Stimulated activated effector memory CD8-positive, alpha-beta T cell treated with anti-CD3 and anti-CD28 coated beads, Interleukin-12 subunit alpha, Interleukin-12 subunit beta, amount 100 ng/mL, for 72 hours (primary cell): ENCODE measurements around the gene C1QTNF1.
"Not testable (repeated sequence)": the region's sequence is repeated elsewhere in the genome, so short reads cannot be mapped to it uniquely, and the experiment has no call there.

Experiments used
- ATAC-seq: fragments of 150-1000 bp; cut with Tn5 transposase; 2 replicates; pipeline ENCODE4 v1.10.0; 2021
- DNase-seq, 2 donors: peaks; one replicate each; pipeline ENCODE4 v3.0.0; 2021 to 2022; ENCODE audit warnings: low spot score in 2 of 2
- H3K27ac Mint-ChIP-seq: one replicate; pipeline ENCODE4 v1.8.0; 2022; ENCODE audit warnings: mild to moderate bottlenecking, mixed read lengths
- H3K36me3 Mint-ChIP-seq: one replicate; pipeline ENCODE4 v1.8.0; 2022; ENCODE audit warnings: mild to moderate bottlenecking, mixed read lengths
- H3K4me1 Mint-ChIP-seq: one replicate; pipeline ENCODE4 v1.8.0; 2022; ENCODE audit warnings: mixed read lengths
- H3K4me3 Mint-ChIP-seq: one replicate; pipeline ENCODE4 v1.8.0; 2022; ENCODE audit warnings: mild to moderate bottlenecking, mixed read lengths
- H3K9me3 Mint-ChIP-seq: one replicate; pipeline ENCODE4 v1.8.0; 2022; ENCODE audit warnings: mixed read lengths

Gene C1QTNF1

GRCh38 chr17:79024901-79025737 is 1.1 kb downstream of the C1QTNF1 start:
- H3K27ac Mint-ChIP-seq, result no peak overlapping the region

GRCh38 chr17:79026376-79027273 is 2.7 kb downstream of the C1QTNF1 start:
- no peaks in the 10 kb centered on the region for H3K36me3 Mint-ChIP-seq
- DNase-seq (no peak), ATAC-seq (no peak)
- peaks cover 13% of the 10 kb centered on the region for H3K4me1 Mint-ChIP-seq
- H3K4me3 Mint-ChIP-seq, result no peak overlapping the region
- H3K9me3 Mint-ChIP-seq, result no peaks in the 10 kb centered on the region
- H3K27ac Mint-ChIP-seq, result no peak overlapping the region

More at GRCh38 chr17:79024901-79025737, 1.1 kb downstream of the C1QTNF1 start:
- peak overlapping the region; percentile 83 for H3K4me3 Mint-ChIP-seq
- no peaks in the 10 kb centered on the region for H3K36me3 Mint-ChIP-seq
- H3K9me3 Mint-ChIP-seq, result no peaks in the 10 kb centered on the region
- ATAC-seq, result no peak
- DNase-seq, result no peak
- H3K4me1 Mint-ChIP-seq, result peaks cover 13% of the 10 kb centered on the region

DNA sequence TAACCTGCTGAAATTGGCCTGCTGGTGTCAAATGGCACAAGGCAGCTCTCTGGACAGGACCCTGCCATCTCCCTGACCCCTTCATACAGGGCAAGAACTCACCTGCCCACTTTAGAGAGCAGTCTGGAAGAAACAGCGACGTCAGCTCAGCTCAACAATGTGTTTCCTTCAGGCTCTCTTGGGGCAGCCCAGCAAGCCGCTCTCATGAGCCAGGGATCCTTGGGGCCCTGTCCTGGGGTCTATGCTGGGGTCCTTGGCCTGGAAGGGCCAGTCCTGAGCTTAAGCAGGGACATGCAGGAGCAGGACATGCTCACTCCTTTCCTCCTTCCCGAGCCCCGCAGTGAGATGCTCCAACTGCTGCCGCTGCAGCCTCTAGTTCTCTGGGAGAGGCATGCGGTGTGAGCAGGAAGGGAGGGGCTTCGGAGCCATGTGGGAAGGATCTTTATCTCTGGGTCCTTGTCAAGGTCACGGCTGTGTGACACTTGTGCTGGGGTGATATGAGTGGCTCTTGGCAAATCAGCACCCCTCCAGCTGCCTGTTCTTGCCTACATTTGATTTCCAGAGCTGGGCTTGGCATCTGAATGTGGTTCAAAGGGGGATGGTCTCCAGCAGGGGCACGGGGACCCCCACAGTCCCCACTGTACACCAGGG is 3.4 kb downstream of the C1QTNF1 start:
- H3K4me1 Mint-ChIP-seq, result peaks cover 13% of the 10 kb centered on the region

GRCh38 chr17:79027925-79028491 is 4.0 kb downstream of the C1QTNF1 start:
- H3K4me3 Mint-ChIP-seq, result no peak overlapping the region
- peaks cover 12% of the 10 kb centered on the region for H3K4me1 Mint-ChIP-seq
- ATAC-seq (no peak), DNase-seq (no peak)
- no peaks in the 10 kb centered on the region for H3K9me3 Mint-ChIP-seq
- no peaks in the 10 kb centered on the region for H3K36me3 Mint-ChIP-seq
- no peak overlapping the region for H3K27ac Mint-ChIP-seq

More for the DNA sequence above, 3.4 kb downstream of the C1QTNF1 start:
- DNase-seq (no peak), ATAC-seq (no peak)
- Mint-ChIP-seq H3K4me3 (no peak overlapping the region), H3K9me3 (no peaks in the 10 kb centered on the region), H3K36me3 (no peaks in the 10 kb centered on the region), H3K27ac (no peak overlapping the region)

- H3K36me3 Mint-ChIP-seq, result no peaks in the 10 kb centered on the region
- H3K4me1 Mint-ChIP-seq, result peaks cover 6% of the 10 kb centered on the region
- no peaks in the 10 kb centered on the region for H3K9me3 Mint-ChIP-seq
- no peak overlapping the region for H3K4me3 Mint-ChIP-seq
- ATAC-seq (no peak), DNase-seq (no peak)
- no peak overlapping the region for H3K27ac Mint-ChIP-seq
Measured at GRCh38 chr17:79028496-79029326, 4.7 kb downstream of the C1QTNF1 start.

DNA sequence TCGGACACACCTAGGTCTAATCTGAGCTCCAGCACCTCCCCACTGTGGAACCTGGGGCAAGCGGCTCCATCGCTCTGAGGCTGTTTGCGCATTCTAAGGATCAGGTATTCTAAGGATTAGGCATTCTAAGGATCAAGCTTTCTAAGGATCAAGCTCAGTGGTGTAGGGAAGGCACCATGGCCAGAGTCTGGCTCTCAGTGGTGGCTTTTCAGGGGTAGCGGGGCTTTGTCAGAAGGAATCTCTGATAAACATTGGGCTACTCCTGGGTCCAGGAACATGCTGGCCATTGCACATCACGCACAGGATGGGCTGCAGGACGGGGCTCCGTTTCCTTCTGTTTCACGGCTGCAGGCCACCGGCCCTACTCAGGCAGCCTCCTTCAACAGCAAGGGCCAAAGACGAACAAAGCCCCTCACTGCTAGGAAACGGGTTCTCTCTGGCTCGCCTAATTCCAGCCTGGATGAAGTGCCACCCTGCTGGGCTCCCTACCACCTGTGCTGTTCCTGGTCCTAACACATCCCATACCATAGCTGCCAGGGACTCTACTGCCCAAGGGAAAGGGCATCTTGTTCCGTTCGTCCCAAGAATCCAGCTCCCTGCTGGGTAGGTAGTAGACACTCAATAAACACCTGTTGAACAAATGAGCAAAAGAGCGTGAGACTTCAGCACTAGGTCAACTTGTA is 5.5 kb downstream of the C1QTNF1 start:
- Mint-ChIP-seq H3K4me3 (no peak overlapping the region), H3K27ac (no peak overlapping the region), H3K4me1 (no peaks in the 10 kb centered on the region), H3K9me3 (no peaks in the 10 kb centered on the region), H3K36me3 (no peaks in the 10 kb centered on the region)
- DNase-seq, result no peak
- ATAC-seq, result no peak

GRCh38 chr17:79030636-79031035 is 6.7 kb downstream of the C1QTNF1 start:
- H3K4me1 Mint-ChIP-seq, H3K4me3 Mint-ChIP-seq, H3K9me3 Mint-ChIP-seq, H3K27ac Mint-ChIP-seq, H3K36me3 Mint-ChIP-seq, ATAC-seq, DNase-seq: not testable (repeated sequence)

- no peak for DNase-seq
- Mint-ChIP-seq H3K9me3 (no peaks in the 10 kb centered on the region), H3K36me3 (no peaks in the 10 kb centered on the region), H3K27ac (peak overlapping the region; percentile 46), H3K4me1 (no peaks in the 10 kb centered on the region), H3K4me3 (no peak overlapping the region)
- ATAC-seq, result no peak
Measured at GRCh38 chr17:79031996-79032875, 8.3 kb downstream of the C1QTNF1 start.

DNA sequence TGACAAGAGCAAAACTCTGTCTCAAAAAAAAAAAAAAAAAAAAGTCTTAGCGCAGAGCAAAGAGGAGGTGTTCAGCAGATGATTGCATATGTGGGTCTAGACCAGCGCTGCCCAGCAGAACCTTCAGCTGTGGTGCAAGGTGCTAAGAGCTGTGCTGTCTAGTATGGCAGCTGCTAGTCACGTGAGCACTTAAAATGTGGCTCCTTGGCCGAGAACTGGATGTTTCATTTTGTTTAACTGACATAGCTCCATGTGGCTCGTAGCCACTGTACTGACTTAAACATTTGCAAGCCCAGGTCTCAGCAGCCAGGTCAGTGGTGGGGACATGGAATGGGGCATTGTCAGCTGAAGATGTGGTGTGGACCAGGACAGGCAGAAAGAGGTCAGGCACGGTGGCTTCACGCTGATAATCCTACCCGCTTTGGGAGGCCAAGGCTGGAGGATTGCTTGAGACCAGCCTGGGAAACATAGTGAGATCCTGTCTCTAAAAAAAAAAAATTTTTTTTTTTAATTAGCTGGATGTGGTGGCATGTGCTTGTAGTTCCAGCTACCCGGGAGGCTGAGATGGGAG is 9.2 kb downstream of the C1QTNF1 start:
- DNase-seq, result no peak
- Mint-ChIP-seq H3K27ac (no peak overlapping the region), H3K36me3 (no peaks in the 10 kb centered on the region), H3K9me3 (no peaks in the 10 kb centered on the region), H3K4me1 (no peaks in the 10 kb centered on the region), H3K4me3 (no peak overlapping the region)
- ATAC-seq, result no peak

- DNase-seq (no peak), ATAC-seq (no peak)
- no peaks in the 10 kb centered on the region for H3K4me1 Mint-ChIP-seq
- H3K9me3 Mint-ChIP-seq, result no peaks in the 10 kb centered on the region
- no peaks in the 10 kb centered on the region for H3K36me3 Mint-ChIP-seq
- no peak overlapping the region for H3K27ac Mint-ChIP-seq
- H3K4me3 Mint-ChIP-seq, result no peak overlapping the region
Measured at GRCh38 chr17:79033741-79034501, 10.0 kb downstream of the C1QTNF1 start.

GRCh38 chr17:79034931-79035485 is 11.0 kb downstream of the C1QTNF1 start:
- ATAC-seq, result no peak
- H3K4me3 Mint-ChIP-seq, result no peak overlapping the region

DNA sequence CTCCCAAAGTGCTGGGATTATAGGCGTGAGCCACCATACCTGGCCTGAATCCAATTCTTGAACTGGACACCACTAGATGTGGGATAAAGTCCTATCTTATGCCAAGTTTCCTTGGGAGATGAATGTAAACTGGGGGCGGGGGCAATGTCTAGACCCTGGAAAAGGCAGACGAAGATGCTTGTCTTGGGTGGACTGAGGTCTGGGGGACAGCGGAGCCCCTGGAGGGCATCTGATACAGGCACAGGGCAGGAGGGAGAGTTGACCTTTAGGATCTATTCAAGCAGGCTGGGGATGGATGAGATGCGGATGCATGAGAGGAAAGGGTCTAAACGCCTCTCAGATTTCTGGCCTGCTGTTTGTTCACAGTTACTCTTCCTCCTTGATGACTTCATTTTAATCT is 11.7 kb downstream of the C1QTNF1 start:
- Mint-ChIP-seq H3K4me1 (no peaks in the 10 kb centered on the region), H3K36me3 (no peaks in the 10 kb centered on the region), H3K27ac (no peak overlapping the region), H3K9me3 (no peaks in the 10 kb centered on the region), H3K4me3 (no peak overlapping the region)
- no peak for DNase-seq
- no peak for ATAC-seq

More at GRCh38 chr17:79034931-79035485, 11.0 kb downstream of the C1QTNF1 start:
- Mint-ChIP-seq H3K36me3 (no peaks in the 10 kb centered on the region), H3K4me1 (no peaks in the 10 kb centered on the region), H3K27ac (no peak overlapping the region), H3K9me3 (no peaks in the 10 kb centered on the region)
- no peak for DNase-seq
